Measurements from ENCODE around the gene PTTG1IP.

GRCh38 chr21:44853601-44854390 lies 19.7 kb downstream of the PTTG1IP start:
- TF ChIP-seq EZH2 (IDR thresholded peaks at IDR 0.05; ENCODE audit: insufficient read depth, poor library complexity, severe bottlenecking) = no peak
- no peak for TF ChIP-seq EZH2phosphoT487 (IDR thresholded peaks at IDR 0.05; ENCODE audit: insufficient read depth, low read depth)
